Ascending aorta (tissue), 2 donors: ENCODE results near the gene MEPE. TPM values are rescaled to one million over a fixed set of nuclear protein-coding genes. Genes with fewer than 3 reads are reported as not detected.

Experiments used
- DNase-seq, 2 donors: peaks; one replicate each; pipeline ENCODE4 v3.0.0-alpha.2; 2019; ENCODE audit warnings: low spot score in 2 of 2
- H3K27ac ChIP-seq, 2 donors: fragments of 200-600 bp; sonication (generic); one replicate each; pipeline ENCODE4 v1.5.1; 2016 to 2017; ENCODE audit warnings: mild to moderate bottlenecking in 1 of 2
- H3K27me3 ChIP-seq: fragments of 200-600 bp; sonication (generic); one replicate; pipeline ENCODE4 v1.5.1; 2017
- H3K36me3 ChIP-seq, 2 donors: fragments of 200-600 bp; sonication (generic); one replicate each; pipeline ENCODE4 v1.5.1; 2016
- H3K4me1 ChIP-seq, 2 donors: fragments of 200-600 bp; sonication (generic); one replicate each; pipeline ENCODE4 v1.5.1; 2016 to 2017; ENCODE audit warnings: mild to moderate bottlenecking in 1 of 2
- H3K4me3 ChIP-seq, 2 donors: fragments of 200-600 bp; sonication (generic); one replicate each; pipeline ENCODE4 v1.5.1; 2016 to 2017; ENCODE audit warnings: mild to moderate bottlenecking in 1 of 2
- H3K9me3 ChIP-seq, 2 donors: fragments of 200-600 bp; sonication (generic); one replicate each; pipeline ENCODE4 v1.5.1; 2016
- intact Hi-C: fragments of 100-400 bp; cut with DNase I; formaldehyde crosslinking; loops from one replicate; pipeline ENCODE4 v1.15.1; 2023
- total RNA-seq: library from RNA; depleted of rRNA; stranded (reverse); fragments of >200 nt; gene quantifications from one replicate; pipeline ENCODE4 v1.1.0, GENCODE V29; 2016
- TF ChIP-seq, protein P1 (sequence below), 3 experiments: fragments of 200-600 bp in 2 of 3; fragments of 450-650 bp in 1 of 3; sonication (generic) in 2 of 3; IDR thresholded peaks; one replicate each; pipeline ENCODE4 v1.5.1; 2016 to 2019; ENCODE audit warnings: antibody characterized with exemption in 3 of 3, mild to moderate bottlenecking in 1 of 3, moderate library complexity in 1 of 3

MEPE gene
- total RNA-seq, 1 donor from 2014 or later, result not detected

DNA sequence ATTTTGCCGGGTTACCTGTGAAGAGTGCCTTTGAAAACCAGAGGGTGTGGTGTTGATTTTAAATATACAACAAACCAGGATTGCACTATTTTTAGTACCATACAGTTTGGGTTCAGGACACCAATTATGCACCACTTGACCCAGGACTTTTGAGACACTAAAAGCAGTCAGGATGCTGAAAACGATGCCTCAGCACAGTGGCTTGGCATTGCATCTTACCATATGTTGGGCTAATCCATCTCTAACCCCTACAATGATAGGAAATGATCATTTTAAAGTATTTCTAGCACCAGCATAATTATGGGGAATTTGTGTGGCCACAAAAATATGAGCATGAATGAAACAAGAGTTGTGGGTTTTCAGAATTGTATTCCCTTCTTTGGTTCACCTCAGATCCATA is 29.3 kb upstream of the MEPE start:
- H3K4me1 ChIP-seq, result no peaks in the 10 kb centered on the region
- TF ChIP-seq, protein P1, sequence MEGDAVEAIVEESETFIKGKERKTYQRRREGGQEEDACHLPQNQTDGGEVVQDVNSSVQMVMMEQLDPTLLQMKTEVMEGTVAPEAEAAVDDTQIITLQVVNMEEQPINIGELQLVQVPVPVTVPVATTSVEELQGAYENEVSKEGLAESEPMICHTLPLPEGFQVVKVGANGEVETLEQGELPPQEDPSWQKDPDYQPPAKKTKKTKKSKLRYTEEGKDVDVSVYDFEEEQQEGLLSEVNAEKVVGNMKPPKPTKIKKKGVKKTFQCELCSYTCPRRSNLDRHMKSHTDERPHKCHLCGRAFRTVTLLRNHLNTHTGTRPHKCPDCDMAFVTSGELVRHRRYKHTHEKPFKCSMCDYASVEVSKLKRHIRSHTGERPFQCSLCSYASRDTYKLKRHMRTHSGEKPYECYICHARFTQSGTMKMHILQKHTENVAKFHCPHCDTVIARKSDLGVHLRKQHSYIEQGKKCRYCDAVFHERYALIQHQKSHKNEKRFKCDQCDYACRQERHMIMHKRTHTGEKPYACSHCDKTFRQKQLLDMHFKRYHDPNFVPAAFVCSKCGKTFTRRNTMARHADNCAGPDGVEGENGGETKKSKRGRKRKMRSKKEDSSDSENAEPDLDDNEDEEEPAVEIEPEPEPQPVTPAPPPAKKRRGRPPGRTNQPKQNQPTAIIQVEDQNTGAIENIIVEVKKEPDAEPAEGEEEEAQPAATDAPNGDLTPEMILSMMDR (IDR thresholded peaks at IDR 0.05), result no peak
- no peaks in the 10 kb centered on the region for H3K9me3 ChIP-seq
- H3K27me3 ChIP-seq, result no peaks in the 10 kb centered on the region
- intact Hi-C loops, result no loop called here
- no peaks in the 10 kb centered on the region for H3K36me3 ChIP-seq
- H3K27ac ChIP-seq, result no peak overlapping the region
- no peak overlapping the region for H3K4me3 ChIP-seq
- no peak for DNase-seq

GRCh38 chr4:87804871-87805270 is 27.9 kb upstream of the MEPE start:
- DNase-seq, result no peak
- Histone ChIP-seq H3K36me3 (no peaks in the 10 kb centered on the region), H3K9me3 (no peaks in the 10 kb centered on the region), H3K4me1 (no peaks in the 10 kb centered on the region), H3K4me3 (no peak overlapping the region), H3K27me3 (no peaks in the 10 kb centered on the region), H3K27ac (no peak overlapping the region)
- TF ChIP-seq, protein P1 (IDR thresholded peaks at IDR 0.05), result no peak
- intact Hi-C loops, result no loop called here

- DNase-seq, result no peak
- Histone ChIP-seq H3K27me3 (no peaks in the 10 kb centered on the region), H3K36me3 (no peaks in the 10 kb centered on the region), H3K4me3 (no peak overlapping the region), H3K9me3 (no peaks in the 10 kb centered on the region), H3K27ac (no peak overlapping the region), H3K4me1 (no peaks in the 10 kb centered on the region)
- TF ChIP-seq, protein P1 (IDR thresholded peaks at IDR 0.05), result no peak
- intact Hi-C loops, result no loop called here
Observed at GRCh38 chr4:87805971-87806370, 26.8 kb upstream of the MEPE start.

DNA sequence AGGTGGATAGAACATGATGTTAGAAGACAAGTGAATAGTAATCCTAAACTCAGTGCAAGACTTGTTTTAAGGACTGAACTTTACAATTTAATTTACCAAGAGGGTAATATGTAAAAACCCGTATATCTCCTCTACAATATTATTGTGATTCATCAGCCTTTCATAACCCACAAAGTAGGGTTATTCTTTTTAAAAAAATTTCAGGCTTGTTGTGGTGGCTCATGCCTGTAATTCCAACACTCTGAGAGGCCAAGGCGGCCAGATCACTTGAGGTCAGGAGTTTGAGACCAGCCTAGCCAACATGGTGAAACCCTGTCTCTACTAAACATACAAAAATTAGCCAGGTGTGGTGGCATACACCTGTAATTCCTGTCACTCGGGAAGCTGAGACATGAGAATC is 26.2 kb upstream of the MEPE start:
- DNase-seq, result no peak
- Histone ChIP-seq H3K36me3 (no peaks in the 10 kb centered on the region), H3K4me3 (no peak overlapping the region), H3K27ac (no peak overlapping the region), H3K9me3 (no peaks in the 10 kb centered on the region), H3K27me3 (no peaks in the 10 kb centered on the region), H3K4me1 (no peaks in the 10 kb centered on the region)
- TF ChIP-seq, protein P1 (IDR thresholded peaks at IDR 0.05), result no peak
- intact Hi-C loops, result no loop called here

DNA sequence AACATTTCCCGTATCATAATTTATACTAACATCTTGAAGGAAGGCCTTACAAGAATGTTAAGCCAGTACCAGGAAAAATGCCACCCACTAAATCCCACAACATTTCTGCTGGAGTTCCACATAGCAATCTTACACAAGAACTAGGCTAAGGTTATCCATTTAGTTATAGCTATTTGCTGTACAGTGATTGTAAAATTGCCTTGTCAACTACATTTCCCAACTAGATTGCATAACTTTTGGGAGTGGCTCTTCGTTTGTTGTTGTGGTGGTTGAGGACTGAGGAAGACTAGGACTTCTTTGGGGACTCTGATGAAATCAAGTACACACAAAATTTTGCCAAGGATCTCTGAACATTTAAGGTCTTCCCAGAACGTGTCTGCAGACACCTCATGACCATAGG is 25.4 kb upstream of the MEPE start:
- TF ChIP-seq, protein P1 (IDR thresholded peaks at IDR 0.05), result no peak
- no peaks in the 10 kb centered on the region for H3K9me3 ChIP-seq
- no peaks in the 10 kb centered on the region for H3K36me3 ChIP-seq
- H3K4me3 ChIP-seq, result no peak overlapping the region
- no peaks in the 10 kb centered on the region for H3K4me1 ChIP-seq
- no peaks in the 10 kb centered on the region for H3K27me3 ChIP-seq
- DNase-seq, result no peak
- intact Hi-C loops, result no loop called here
- H3K27ac ChIP-seq, result no peak overlapping the region

DNA sequence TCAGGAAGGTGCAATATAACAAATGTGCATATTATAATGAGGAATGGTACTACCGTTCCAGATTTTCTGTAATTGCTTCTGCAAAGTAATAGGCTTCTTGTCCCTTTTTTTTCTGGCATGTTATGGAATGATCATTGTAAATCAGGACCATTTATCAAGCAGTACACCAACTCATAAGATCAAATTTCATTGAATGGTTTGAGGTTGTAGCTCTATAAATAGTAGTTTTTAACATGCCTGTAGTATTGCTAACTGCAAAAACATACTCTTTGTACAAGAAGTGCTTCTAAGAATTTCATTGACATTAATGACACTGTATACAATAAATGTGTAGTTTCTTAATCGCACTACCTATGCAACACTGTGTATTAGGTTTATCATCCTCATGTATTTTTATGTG is 20.8 kb upstream of the MEPE start:
- TF ChIP-seq, protein P1 (IDR thresholded peaks at IDR 0.05), result no peak
- no peaks in the 10 kb centered on the region for H3K27me3 ChIP-seq
- no peaks in the 10 kb centered on the region for H3K4me1 ChIP-seq
- no peaks in the 10 kb centered on the region for H3K9me3 ChIP-seq
- no peak overlapping the region for H3K4me3 ChIP-seq
- H3K36me3 ChIP-seq, result no peaks in the 10 kb centered on the region
- DNase-seq, result no peak
- intact Hi-C loops, result no loop called here
- H3K27ac ChIP-seq, result no peak overlapping the region
